Anterior cingulate cortex (tissue), 58 donors: ENCODE results near the gene GOLGA6L9.
"Not testable (repeated sequence)": the region's sequence is repeated elsewhere in the genome, so short reads cannot be mapped to it uniquely, and the experiment has no call there.

Experiments
- DNase-seq, 58 donors: peaks; one replicate each; lab custom pipeline; 2025; lab: John Stamatoyannopoulos, UW

Gene GOLGA6L9

DNA sequence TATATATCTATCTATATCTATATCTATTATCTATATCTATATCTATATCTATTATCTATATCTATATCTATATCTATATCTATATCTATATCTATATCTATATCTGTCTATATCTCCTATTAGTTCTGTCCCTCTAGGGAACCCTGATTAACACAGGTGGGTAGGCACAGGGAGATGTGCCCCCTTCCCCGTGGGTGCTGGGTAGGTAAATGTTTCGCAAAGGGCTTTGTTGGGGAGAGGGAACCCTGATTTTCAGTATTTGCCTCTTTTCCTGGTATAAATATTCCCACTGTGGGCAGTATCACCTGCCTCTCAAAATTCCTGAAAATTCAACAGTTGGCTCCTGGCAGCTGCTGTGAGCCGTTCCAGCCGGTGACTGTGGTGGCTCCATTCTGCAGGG, 27.7 kb downstream of the GOLGA6L9 start:
- DNase-seq: not testable (repeated sequence)

DNA sequence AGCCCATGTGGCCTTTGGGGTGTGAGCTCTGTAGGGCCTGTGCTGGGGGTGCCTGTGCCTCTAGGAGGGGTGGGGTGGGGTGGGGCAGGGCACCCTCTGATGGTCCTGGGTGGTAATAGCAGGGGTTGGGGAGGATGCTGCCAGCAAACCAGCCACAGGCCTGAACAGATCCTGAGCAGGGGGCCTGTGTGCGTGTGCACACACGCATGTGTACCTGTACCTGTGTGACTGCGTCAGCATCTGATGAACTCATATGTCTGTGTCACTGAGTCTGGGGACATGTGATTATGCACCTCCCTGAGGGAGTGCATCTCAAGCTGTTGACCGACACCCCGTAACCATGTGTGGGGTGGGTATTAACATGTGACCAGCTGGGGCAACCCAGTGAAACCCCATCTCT, 36.0 kb downstream of the GOLGA6L9 start:
- not testable (repeated sequence) for DNase-seq

DNA sequence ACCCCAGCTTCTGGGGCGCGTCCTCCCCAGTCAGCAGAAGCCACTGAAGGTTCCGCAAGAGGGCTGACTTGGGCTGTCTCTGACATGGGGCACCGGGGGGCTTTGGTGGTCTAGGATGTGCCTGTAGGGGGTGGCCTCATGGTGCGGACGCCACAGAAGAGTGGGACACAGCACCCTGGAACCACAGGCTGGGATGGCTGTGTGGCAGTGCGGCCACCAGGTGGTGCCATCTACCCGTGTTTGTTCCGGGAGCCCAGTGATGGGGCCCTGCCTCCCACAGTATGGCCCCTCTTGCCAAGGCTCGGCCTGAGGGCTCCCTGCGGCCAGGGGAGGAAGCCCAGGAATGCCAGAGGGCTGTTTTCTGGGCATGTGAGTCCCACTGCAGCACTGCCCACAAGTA, 38.6 kb downstream of the GOLGA6L9 start:
- DNase-seq: not testable (repeated sequence)

DNA sequence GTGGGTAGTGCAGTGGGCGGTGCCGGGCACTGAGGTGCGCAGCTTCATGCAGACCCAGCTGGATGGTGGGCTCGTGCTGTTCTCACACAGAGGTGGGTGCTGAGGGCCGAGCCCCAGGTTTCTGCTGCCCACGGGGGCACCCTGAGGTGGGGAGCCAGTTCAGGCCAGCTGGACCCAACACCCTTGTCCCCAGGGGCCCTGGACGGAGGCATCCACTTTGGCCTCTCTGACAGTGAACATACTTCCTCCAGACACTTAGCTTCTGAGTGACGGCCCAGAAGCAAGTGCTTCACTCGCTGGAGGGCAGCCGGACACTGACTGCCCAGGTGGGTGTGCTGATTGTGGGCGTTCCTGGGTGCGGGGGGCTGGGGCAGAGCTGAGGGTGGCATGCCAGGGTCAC, 39.8 kb downstream of the GOLGA6L9 start:
- DNase-seq: not testable (repeated sequence)

DNA sequence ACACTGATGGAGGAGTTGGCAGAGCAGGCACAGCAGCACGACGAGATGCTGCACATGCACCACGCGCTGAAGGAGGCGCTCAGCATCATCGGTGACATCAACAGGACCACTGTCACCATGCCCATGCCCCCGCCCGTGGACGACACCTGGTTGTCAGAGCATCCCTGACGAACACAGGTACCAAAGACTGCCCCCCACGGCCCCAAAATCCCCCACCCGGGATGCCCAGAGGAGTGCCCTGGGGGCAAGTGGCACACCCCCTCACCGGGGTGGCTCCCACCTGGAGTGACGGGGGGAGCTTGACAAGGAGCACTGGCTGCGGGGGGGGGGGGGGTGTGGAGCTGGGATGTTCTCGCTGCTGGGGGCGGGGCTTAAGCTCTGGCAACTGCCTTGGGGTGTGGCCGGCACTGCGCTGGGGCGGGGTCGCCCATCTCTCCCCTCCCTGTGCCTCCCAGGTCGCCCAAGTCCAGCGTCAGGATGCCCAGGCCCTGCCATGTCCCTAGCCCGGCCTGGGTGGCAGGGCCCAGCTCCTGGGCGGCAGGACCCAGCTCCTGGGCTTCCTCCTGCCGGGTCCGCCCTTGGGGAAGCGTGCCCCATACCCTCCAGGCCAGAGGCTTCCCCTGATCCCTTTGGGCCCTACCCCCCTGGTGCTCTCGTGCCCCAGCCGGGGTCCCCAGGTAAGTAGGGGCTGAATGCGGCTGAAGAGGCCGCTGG, 42.8 kb downstream of the GOLGA6L9 start:
- not testable (repeated sequence) for DNase-seq

DNA sequence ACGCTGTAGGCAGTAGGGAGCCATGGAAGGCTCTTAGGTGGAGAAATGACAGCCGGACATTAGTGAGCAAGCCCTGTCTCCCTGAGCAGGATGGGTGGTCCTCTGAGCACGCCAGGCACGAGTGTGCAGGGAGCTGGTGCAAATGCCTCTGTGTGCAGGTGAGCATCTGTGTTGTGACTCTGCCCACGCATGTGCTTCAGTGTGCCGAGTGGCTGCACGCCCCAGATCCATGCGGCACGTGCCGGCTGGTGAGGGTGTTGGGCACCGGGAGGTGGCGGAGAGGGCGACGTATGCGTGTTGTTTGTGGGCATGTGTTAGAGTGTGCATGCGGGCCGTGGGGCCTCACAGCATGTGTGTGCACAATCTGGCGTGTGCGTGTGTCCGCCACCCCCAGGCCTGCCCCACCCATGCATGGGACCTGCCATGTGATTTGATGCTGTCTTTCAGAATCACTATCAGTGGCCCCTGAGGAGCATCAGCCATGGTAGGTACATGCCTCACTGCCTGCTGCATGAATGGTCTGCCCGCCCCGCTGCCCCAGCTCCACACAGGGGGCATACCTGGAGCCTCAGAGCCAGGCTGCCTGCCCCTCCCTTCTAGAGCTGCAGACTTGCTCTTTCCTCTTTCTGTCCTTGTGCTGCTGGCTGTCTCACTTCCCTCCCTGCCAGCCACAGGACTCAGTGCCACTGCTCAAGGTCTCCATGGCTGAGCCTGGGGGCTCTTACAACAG, 45.1 kb downstream of the GOLGA6L9 start:
- not testable (repeated sequence) for DNase-seq

DNA sequence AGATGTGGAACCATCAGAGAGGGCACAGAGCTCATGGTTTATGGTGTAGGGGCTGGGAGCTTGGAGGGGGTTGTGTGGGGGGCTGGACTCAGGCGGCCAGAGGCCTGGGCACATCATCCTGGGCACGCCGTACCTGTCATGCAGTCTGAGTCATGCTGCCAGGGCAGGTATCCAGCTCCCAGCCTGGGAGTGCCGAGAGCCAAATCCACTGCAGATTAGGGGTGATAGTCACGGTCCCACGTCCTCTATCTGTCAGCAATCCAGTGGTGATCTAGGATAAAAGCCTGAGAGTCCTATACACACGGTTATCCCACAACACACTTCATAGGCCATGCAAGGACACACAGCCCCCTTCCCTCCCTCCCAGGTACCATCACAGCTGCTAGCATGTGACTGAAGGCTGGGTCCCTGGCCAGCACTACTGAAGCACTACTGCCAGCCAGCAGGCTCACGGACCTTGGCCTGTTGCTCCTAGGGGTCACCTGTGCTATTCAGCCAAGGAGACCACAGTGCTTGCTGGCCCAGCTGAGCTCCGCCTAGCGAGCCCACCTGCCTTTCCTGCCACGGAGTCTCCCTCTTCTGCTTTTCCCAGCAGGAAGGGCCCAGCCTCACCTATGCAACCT, 45.8 kb downstream of the GOLGA6L9 start:
- DNase-seq: not testable (repeated sequence)

DNA sequence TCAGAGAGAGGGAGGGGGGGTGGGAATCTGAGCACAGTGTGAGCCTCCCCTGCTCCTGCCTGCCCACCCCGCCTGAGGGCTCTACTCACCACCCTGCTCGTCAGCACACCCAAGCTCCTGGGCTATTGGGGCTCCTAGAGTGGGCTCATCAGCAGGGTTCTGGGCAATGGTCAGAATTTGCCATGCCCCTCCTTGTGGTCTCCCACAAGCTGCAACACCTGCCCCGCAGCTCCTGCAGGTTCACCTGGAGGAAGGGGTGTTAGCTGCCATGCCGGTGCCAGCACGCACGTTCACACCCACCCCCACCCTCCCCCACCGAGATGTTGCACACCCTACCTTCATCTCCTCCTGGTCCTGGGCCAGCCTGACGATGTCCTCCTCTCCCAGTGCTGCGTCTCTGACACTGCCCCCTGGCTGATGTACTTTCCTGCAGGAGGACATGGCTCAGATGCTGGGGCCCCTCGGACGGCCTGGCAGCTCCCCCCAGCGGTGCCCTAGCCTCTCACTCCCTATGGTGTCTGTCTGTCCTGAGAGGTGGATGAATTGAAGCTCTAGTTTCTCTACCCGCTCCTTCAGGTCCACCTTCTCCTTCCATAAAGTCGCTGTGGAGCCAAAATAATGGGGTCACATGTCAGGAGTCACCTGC, 47.2 kb downstream of the GOLGA6L9 start:
- DNase-seq: not testable (repeated sequence)

DNA sequence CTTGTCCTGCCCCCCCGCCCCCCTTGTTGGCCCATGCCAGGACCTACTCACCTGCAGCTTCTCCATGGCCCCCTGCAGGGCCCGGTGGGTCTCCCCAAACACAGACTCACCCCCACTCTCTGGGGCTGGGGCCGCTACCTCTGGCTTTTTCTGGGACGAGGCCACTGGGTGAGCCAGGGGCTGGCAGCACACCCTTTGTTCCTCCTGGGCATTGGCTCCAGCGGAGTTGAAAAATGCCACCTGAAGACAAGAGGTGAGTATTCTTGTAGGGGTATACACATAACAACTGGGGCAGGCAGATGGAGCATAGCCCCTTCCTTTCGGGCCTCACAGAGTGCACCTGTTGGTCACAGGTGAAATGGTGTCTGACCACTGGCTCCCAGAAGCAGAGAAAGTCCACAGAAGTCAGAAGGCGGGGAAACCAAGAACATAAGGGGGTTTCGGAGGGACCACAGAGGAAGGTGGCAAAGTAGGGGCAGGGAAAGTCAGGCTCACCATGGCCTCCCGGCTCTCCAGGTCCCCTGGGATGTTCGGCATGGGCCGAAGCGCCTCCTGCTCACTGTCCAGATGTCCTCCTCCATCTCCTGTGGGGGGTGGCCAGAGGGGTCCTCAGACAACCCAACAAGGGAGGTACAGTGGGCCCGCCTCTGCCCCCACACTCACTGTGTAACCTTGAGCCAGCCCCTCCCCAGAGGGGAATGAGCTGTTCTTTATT, 47.9 kb downstream of the GOLGA6L9 start:
- DNase-seq: not testable (repeated sequence)
